Measurements from ENCODE around the gene SMIM13. TPM values are rescaled to one million over a fixed set of nuclear protein-coding genes. Genes with fewer than 3 reads are reported as not detected.

SMIM13 gene
- polyA plus RNA-seq, 1 experiment = 9.0 TPM

DNA sequence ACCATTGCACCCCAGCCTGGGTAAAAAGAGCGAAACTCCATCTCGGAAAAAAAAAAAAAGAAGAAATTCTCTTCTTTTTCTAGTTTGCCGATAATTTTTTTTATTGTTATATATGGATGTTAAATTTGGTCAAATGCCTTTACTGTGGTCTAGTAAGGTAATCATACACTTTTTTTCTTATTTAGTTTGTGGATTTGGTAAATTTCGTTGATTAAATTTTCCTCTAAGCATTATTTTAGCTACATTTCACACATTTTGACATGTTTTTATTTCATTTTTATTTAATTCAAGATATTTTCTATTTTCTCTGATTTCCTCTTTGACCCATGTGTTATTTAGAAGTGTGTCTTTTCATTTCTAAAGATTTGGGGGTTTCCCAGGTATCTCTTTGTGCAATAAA is 31.6 kb upstream of the SMIM13 start:
- TF ChIP-seq, protein P1, sequence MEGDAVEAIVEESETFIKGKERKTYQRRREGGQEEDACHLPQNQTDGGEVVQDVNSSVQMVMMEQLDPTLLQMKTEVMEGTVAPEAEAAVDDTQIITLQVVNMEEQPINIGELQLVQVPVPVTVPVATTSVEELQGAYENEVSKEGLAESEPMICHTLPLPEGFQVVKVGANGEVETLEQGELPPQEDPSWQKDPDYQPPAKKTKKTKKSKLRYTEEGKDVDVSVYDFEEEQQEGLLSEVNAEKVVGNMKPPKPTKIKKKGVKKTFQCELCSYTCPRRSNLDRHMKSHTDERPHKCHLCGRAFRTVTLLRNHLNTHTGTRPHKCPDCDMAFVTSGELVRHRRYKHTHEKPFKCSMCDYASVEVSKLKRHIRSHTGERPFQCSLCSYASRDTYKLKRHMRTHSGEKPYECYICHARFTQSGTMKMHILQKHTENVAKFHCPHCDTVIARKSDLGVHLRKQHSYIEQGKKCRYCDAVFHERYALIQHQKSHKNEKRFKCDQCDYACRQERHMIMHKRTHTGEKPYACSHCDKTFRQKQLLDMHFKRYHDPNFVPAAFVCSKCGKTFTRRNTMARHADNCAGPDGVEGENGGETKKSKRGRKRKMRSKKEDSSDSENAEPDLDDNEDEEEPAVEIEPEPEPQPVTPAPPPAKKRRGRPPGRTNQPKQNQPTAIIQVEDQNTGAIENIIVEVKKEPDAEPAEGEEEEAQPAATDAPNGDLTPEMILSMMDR (IDR thresholded peaks at IDR 0.05; ENCODE audit: low read depth, low read length) = no peak
- ChIA-PET CTCF (interaction anchor here (0.7 to 7.3 kb wide), 4 partner anchors 108 to 887 kb away, joined by 3 to 67 read pairs (median 7); no protein-coding TSS in a partner anchor), POLR2A (no interaction called here)
- Histone ChIP-seq H3K9me3 (ENCODE audit: control insufficient read depth, insufficient read depth, low read length) (no peaks in the 10 kb centered on the region), H3K4me3 (ENCODE audit: low read depth, low read length) (no peak overlapping the region), H3K27ac (ENCODE audit: low read depth, low read length) (no peak overlapping the region), H3K27me3 (ENCODE audit: control insufficient read depth, insufficient read depth, low read length) (peaks cover 2% of the 10 kb centered on the region)
- DNase-seq (ENCODE audit: low read depth, low spot score) = no peak

DNA sequence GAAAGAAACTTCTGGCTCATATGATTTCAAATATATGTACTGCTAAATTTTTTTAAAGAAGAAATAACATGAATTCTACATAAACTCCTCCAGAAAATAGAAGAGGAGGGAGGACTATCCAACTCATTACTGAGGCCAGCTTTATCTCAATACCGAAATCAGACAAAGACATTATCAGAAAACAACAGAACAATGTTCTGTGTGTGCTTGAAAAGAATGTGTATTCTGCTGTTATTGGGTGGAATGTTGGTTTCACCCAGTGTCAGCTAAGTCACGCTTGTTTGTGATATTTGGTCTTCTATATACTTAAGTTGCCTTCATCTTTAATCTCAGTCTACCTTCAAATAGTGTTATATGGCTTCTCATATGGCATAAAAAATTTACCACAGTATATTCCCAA is 30.9 kb upstream of the SMIM13 start:
- TF ChIP-seq, protein P1 (IDR thresholded peaks at IDR 0.05; ENCODE audit: low read depth, low read length) = no peak
- CTCF ChIA-PET = interaction anchor here (1.6 to 7.3 kb wide), 3 partner anchors 108 to 433 kb away, joined by 6 to 67 read pairs (median 8); no protein-coding TSS in a partner anchor
- POLR2A ChIA-PET = no interaction called here
- Histone ChIP-seq H3K4me3 (ENCODE audit: low read depth, low read length) (no peak overlapping the region), H3K27me3 (ENCODE audit: control insufficient read depth, insufficient read depth, low read length) (peaks cover 8% of the 10 kb centered on the region), H3K9me3 (ENCODE audit: control insufficient read depth, insufficient read depth, low read length) (no peaks in the 10 kb centered on the region), H3K27ac (ENCODE audit: low read depth, low read length) (no peak overlapping the region)
- no peak for DNase-seq (ENCODE audit: low read depth, low spot score)

DNA sequence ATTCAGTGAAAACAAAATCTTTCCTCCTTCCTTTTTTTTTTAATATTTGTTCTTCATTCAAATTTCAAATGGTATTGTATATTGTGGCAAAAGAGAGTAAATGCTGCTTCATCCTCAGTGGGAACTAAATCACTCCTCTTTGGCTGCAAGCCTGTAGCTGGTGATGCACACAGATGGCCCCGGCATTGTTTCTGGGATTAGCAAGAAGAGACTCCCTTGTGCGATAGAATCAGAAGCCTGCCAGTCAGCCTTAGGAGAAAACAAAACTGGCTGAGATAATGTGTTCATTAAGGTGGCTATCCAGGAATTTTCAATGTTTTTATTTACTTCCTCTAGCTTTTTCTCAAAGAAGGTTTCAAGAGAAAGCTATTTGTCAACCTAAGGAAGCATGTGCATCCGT is 28.8 kb upstream of the SMIM13 start:
- Histone ChIP-seq H3K9me3 (ENCODE audit: control insufficient read depth, insufficient read depth, low read length) (no peaks in the 10 kb centered on the region), H3K27ac (ENCODE audit: low read depth, low read length) (no peak overlapping the region), H3K4me3 (ENCODE audit: low read depth, low read length) (no peak overlapping the region), H3K27me3 (ENCODE audit: control insufficient read depth, insufficient read depth, low read length) (peaks cover 9% of the 10 kb centered on the region)
- no peak for DNase-seq (ENCODE audit: low read depth, low spot score)
- ChIA-PET POLR2A (no interaction called here), CTCF (interaction anchor here (1.0 to 7.3 kb wide), 4 partner anchors 110 to 431 kb away, joined by 3 to 67 read pairs (median 18); no protein-coding TSS in a partner anchor)
- TF ChIP-seq, protein P1 (IDR thresholded peaks at IDR 0.05; ENCODE audit: low read depth, low read length) = no peak

DNA sequence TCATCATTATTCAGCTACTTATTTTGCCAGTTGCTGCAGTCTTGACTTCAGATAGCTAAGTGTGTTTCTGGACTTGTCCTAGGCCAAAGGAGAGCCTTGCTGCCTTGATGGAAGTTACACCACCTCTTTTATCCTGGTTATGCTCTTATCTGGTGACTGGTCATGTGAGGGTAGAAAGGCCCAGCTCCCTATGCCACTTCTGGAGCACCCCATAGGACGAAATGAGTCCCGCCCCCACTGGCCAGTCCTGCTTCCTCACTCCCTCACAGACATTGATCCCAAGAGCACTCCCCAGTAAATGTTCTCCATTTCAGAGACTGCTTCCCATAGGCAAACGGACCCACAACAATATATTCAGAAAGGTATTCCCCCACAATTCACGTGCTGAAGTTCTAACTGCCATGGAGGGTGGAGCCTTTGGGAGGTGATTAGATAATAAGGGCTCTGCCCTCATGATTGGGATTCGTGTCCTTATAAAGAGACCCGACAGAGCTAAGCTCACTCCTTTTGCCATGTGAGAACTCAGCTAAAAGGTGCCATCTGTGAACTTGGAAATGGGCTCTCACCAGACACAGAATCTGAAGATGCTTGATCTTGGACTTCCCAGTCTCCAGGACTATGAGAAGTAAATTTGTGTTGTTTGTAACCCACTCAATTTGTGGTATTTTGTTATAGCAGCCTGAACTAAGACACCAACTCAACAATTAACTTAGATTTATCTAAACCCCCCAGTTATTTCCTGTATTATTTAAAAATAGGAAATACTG is 28.0 kb upstream of the SMIM13 start:
- ChIA-PET POLR2A (no interaction called here), CTCF (interaction anchor here (0.8 to 7.3 kb wide), 7 partner anchors 10 to 430 kb away, joined by 3 to 67 read pairs (median 7); partner anchors contain the start of genes ELOVL2 and SYCP2L)
- no peak overlapping the region for H3K27ac ChIP-seq (ENCODE audit: low read depth, low read length)
- H3K27me3 ChIP-seq (ENCODE audit: control insufficient read depth, insufficient read depth, low read length) = peaks cover 9% of the 10 kb centered on the region
- no peak overlapping the region for H3K4me3 ChIP-seq (ENCODE audit: low read depth, low read length)
- H3K9me3 ChIP-seq (ENCODE audit: control insufficient read depth, insufficient read depth, low read length) = no peaks in the 10 kb centered on the region
- TF ChIP-seq, protein P1 (IDR thresholded peaks at IDR 0.05; ENCODE audit: low read depth, low read length) = no peak
- no peak for DNase-seq (ENCODE audit: low read depth, low spot score)
